B cell (primary cell): ENCODE results near the gene OR1L1. TPM values are rescaled to one million over a fixed set of nuclear protein-coding genes. Genes with fewer than 3 reads are reported as not detected.

Experiments
- ATAC-seq: fragments of 200-7000 bp; cut with Tn5 transposase; one replicate; pipeline ENCODE4 v1.10.0; 2021; ENCODE audit warnings: low read depth, mild to moderate bottlenecking, moderate number of reproducible peaks, moderate library complexity
- CTCF ChIA-PET: fragments of 350-600 bp; sonication (Branson Sonifier 250); formaldehyde crosslinking; loops from one replicate; lab custom pipeline; 2021; ENCODE audit warnings: antibody characterized with exemption, inconsistent platforms; lab: Charles Lee
- POLR2A ChIA-PET: fragments of 350-600 bp; sonication (Branson Sonifier 250); formaldehyde crosslinking; loops from one replicate; lab custom pipeline; 2021; ENCODE audit warnings: antibody characterized with exemption; lab: Charles Lee
- DNase-seq: peaks from one replicate; pipeline ENCODE4 v3.0.0; 2013
- H2AFZ ChIP-seq: 2 replicates; pipeline ENCODE4 v1.6.1; 2012; ENCODE audit warnings: mild to moderate bottlenecking, low read depth, low read length; ENCODE audit not compliant: insufficient read depth, poor library complexity, severe bottlenecking
- H3K27ac ChIP-seq, 2 donors: 1 replicate in 1 of 2; 2 replicates in 1 of 2; pipeline ENCODE4 v1.5.1; 2012 to 2013; ENCODE audit warnings: low read length in 2 of 2, mild to moderate bottlenecking in 2 of 2, moderate library complexity in 1 of 2
- H3K27me3 ChIP-seq, 4 experiments: fragments of 200-600 bp in 1 of 4; sonication (generic) in 1 of 4; replicated peaks in 1 of 4; 1 replicate in 2 of 4; 2 replicates in 2 of 4; pipeline versions ENCODE4 v1.6.1 to v1.7.0; 2013 to 2016; ENCODE audit warnings: low read length in 3 of 4, mild to moderate bottlenecking in 2 of 4, mixed read lengths in 1 of 4, moderate library complexity in 1 of 4; ENCODE audit not compliant: insufficient read depth in 4 of 4, control insufficient read depth in 3 of 4; ENCODE audit errors: control extremely low read depth in 1 of 4
- H3K36me3 ChIP-seq, 2 experiments: replicated peaks in 1 of 2; 1 replicate in 1 of 2; 2 replicates in 1 of 2; pipeline versions ENCODE4 v1.6.1 to v1.7.1; 2013; ENCODE audit warnings: low read length in 1 of 2; ENCODE audit not compliant: insufficient read depth in 2 of 2, control insufficient read depth in 1 of 2; ENCODE audit errors: control extremely low read depth in 1 of 2, extremely low read depth in 1 of 2
- H3K4me1 ChIP-seq, 2 donors: fragments of 200-600 bp in 1 of 2; sonication (generic) in 1 of 2; 1 replicate in 1 of 2; 2 replicates in 1 of 2; pipeline versions ENCODE4 v1.5.1 to v1.6.1; 2013 to 2017; ENCODE audit warnings: low read length in 2 of 2; ENCODE audit not compliant: control insufficient read depth in 2 of 2, insufficient read depth in 2 of 2
- H3K4me2 ChIP-seq: replicated peaks from 2 replicates; pipeline ENCODE3; 2012; ENCODE audit warnings: mild to moderate bottlenecking, low read depth, low read length; ENCODE audit not compliant: poor library complexity, severe bottlenecking
- H3K4me3 ChIP-seq, 5 experiments: fragments of 200-600 bp in 1 of 5; sonication (generic) in 1 of 5; 1 replicate in 3 of 5; 2 replicates in 2 of 5; pipeline versions ENCODE4 v1.5.1 to v1.7.0; 2011 to 2016; ENCODE audit warnings: low read length in 4 of 5, mild to moderate bottlenecking in 4 of 5, low read depth in 2 of 5, control low read depth in 1 of 5, moderate library complexity in 1 of 5; ENCODE audit not compliant: insufficient read depth in 1 of 5; ENCODE audit errors: control extremely low read depth in 1 of 5, extremely low read depth in 1 of 5
- H3K79me2 ChIP-seq: fragments of 200-600 bp; sonication (generic); one replicate; pipeline ENCODE4 v1.6.0; 2016; ENCODE audit warnings: low read length; ENCODE audit not compliant: control insufficient read depth, insufficient read depth
- H3K9ac ChIP-seq: fragments of 200-600 bp; sonication (generic); 2 replicates; pipeline ENCODE4 v1.6.1; 2017; ENCODE audit warnings: mild to moderate bottlenecking, low read length, moderate library complexity
- H3K9me3 ChIP-seq, 3 donors: one replicate each; pipeline versions ENCODE4 v1.6.1 to v1.7.1; 2013; ENCODE audit warnings: low read length in 2 of 3; ENCODE audit not compliant: control insufficient read depth in 2 of 3, insufficient read depth in 1 of 3; ENCODE audit errors: control extremely low read depth in 1 of 3
- H4K20me1 ChIP-seq: 2 replicates; pipeline ENCODE4 v1.6.0; 2012; ENCODE audit warnings: mild to moderate bottlenecking, low read length; ENCODE audit not compliant: insufficient read depth, control insufficient read depth, poor library complexity, severe bottlenecking
- H3K27ac Mint-ChIP-seq: one replicate; pipeline ENCODE4 v1.8.0; 2021; ENCODE audit warnings: mixed read lengths
- H3K27me3 Mint-ChIP-seq: one replicate; pipeline ENCODE4 v1.8.0; 2021; ENCODE audit warnings: mixed read lengths
- H3K4me1 Mint-ChIP-seq: one replicate; pipeline ENCODE4 v1.8.0; 2021; ENCODE audit warnings: mixed read lengths
- H3K4me3 Mint-ChIP-seq: one replicate; pipeline ENCODE4 v1.8.0; 2021; ENCODE audit warnings: mixed read lengths
- H3K9me3 Mint-ChIP-seq: one replicate; pipeline ENCODE4 v1.8.0; 2022; ENCODE audit warnings: mixed read lengths; ENCODE audit not compliant: insufficient read depth
- EZH2 ChIP-seq: IDR thresholded peaks from 2 replicates; pipeline ENCODE4 v1.6.1; 2012; ENCODE audit warnings: borderline replicate concordance, low read depth, mild to moderate bottlenecking, moderate library complexity, low read length; ENCODE audit not compliant: insufficient read depth, poor library complexity, severe bottlenecking
- WGBS: methylation state at CpG from one replicate; pipeline ENCODE4 v1.1.5; 2013; ENCODE audit warnings: missing lambda C conversion rate; ENCODE audit not compliant: insufficient coverage; 5-methylcytosine and 5-hydroxymethylcytosine counted together
- intact Hi-C: fragments of 100-400 bp; cut with micrococcal nuclease; formaldehyde crosslinking; loops from one replicate; pipeline ENCODE4 v1.10.0; 2022
- polyA plus RNA-seq: library from polyadenylated mRNA; depleted of rRNA; stranded (reverse); fragments of >200 nt; gene quantifications from 2 replicates; pipeline ENCODE4 v1.2.3, GENCODE V29; 2012
- total RNA-seq, 2 donors: library from RNA; stranded (reverse); fragments of 120-200 nt in 1 of 2; gene quantifications; 1 replicate in 1 of 2; 2 replicates in 1 of 2; pipeline versions ENCODE4 v1.2.3 to v1.2.4, GENCODE V29; 2013 to 2022
- TF ChIP-seq, protein P1 (sequence below): fragments of 200-600 bp; IDR thresholded peaks from one replicate; pipeline ENCODE4 v1.8.0; 2022; ENCODE audit warnings: antibody characterized with exemption, mild to moderate bottlenecking

OR1L1 gene
- total and polyA plus RNA-seq, 2 donors (not counting 1 experiment from before 2014, with no cell fraction given) = not detected

DNA sequence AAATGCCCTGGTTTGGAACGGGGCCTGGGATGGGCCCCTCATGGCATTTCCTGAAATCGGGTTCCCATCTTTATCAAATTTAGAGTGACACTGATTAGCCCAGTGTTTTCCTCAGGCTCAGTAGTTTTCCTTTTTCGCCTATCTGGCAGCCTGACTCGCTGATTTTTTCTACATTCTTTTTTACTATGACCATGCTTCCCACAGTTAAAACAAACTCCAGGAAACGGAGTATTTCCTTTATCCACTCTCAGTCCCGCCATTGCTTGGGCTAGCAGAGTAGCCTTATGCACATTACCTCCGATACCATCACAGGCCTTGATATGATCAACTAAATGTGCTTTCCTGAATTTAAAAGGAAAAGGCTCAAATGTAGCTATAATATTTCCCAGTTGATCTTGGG is 41.5 kb upstream of the OR1L1 start:
- no peak overlapping the region for H3K4me3 ChIP-seq
- intact Hi-C loops = no loop called here
- ATAC-seq (no peak), DNase-seq (no peak)
- no peak overlapping the region for H2AFZ ChIP-seq
- H3K27me3 Mint-ChIP-seq = peaks cover 46% of the 10 kb centered on the region
- H3K79me2 ChIP-seq = no peaks in the 10 kb centered on the region
- peaks cover 0 to 2% (median 0%) of the 10 kb centered on the region in 3 donors for H3K9me3 ChIP-seq
- no peak overlapping the region for H3K4me3 Mint-ChIP-seq
- POLR2A ChIA-PET = no interaction called here
- CTCF ChIA-PET = no interaction called here
- no peak overlapping the region for H3K9ac ChIP-seq
- no peaks in the 10 kb centered on the region for H3K4me1 Mint-ChIP-seq
- H3K4me1 ChIP-seq = no peaks in the 10 kb centered on the region
- WGBS = 73% methylated on average over 5 of the region's 7 CpGs
- no peaks in the 10 kb centered on the region for H3K27me3 ChIP-seq
- TF ChIP-seq, protein P1, sequence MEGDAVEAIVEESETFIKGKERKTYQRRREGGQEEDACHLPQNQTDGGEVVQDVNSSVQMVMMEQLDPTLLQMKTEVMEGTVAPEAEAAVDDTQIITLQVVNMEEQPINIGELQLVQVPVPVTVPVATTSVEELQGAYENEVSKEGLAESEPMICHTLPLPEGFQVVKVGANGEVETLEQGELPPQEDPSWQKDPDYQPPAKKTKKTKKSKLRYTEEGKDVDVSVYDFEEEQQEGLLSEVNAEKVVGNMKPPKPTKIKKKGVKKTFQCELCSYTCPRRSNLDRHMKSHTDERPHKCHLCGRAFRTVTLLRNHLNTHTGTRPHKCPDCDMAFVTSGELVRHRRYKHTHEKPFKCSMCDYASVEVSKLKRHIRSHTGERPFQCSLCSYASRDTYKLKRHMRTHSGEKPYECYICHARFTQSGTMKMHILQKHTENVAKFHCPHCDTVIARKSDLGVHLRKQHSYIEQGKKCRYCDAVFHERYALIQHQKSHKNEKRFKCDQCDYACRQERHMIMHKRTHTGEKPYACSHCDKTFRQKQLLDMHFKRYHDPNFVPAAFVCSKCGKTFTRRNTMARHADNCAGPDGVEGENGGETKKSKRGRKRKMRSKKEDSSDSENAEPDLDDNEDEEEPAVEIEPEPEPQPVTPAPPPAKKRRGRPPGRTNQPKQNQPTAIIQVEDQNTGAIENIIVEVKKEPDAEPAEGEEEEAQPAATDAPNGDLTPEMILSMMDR = no peak
- TF ChIP-seq EZH2 = no peak
- H3K27ac ChIP-seq = no peak overlapping the region
- no peaks in the 10 kb centered on the region for H4K20me1 ChIP-seq
- H3K4me2 ChIP-seq = no peak overlapping the region
- no peak overlapping the region for H3K27ac Mint-ChIP-seq
- H3K9me3 Mint-ChIP-seq = peaks cover 2% of the 10 kb centered on the region
- H3K36me3 ChIP-seq = no peaks in the 10 kb centered on the region

DNA sequence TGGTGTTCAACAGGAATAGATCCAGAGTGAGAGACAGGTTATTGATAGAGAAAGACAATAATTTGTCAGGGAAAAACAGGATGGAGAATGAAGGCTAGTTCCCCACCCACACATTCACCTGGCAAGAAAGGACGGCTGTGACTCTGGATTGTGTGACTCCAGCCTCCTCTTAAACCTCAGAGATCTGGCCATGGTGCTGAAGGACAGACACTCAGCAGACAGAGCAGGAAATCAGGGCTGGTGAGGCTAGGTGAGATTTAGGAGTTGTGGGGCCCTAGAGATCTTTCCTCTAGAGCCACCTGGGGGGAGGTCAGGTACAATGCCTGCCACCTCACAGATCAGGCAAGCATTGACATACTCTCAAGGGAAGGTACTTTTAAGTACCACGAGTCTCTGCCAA is 19.3 kb upstream of the OR1L1 start:
- CTCF ChIA-PET = no interaction called here
- no CpG with 5 or more reads among the region's 2 CpGs for WGBS

More for the DNA sequence above, 19.3 kb upstream of the OR1L1 start:
- Histone ChIP-seq H3K9me3 (peaks cover 0 to 17% (median 0%) of the 10 kb centered on the region in 3 donors), H3K4me3 (no peak overlapping the region), H2AFZ (no peak overlapping the region), H3K27ac (no peak overlapping the region), H3K4me2 (no peak overlapping the region), H3K36me3 (no peaks in the 10 kb centered on the region), H3K79me2 (no peaks in the 10 kb centered on the region), H4K20me1 (no peaks in the 10 kb centered on the region), H3K27me3 (peaks cover 0 to 8% (median 2%) of the 10 kb centered on the region in 4 experiments), H3K9ac (no peak overlapping the region), H3K4me1 (no peaks in the 10 kb centered on the region)
- Mint-ChIP-seq H3K4me3 (no peak overlapping the region), H3K27me3 (peaks cover 34% of the 10 kb centered on the region), H3K9me3 (peaks cover 4% of the 10 kb centered on the region), H3K27ac (no peak overlapping the region), H3K4me1 (no peaks in the 10 kb centered on the region)
- intact Hi-C loops = no loop called here
- no peak for ATAC-seq
- DNase-seq = no peak
- POLR2A ChIA-PET = no interaction called here
- TF ChIP-seq, protein P1 = no peak
